LHCN-M2 (cell line): ENCODE results near the gene SCRN1. TPM values are rescaled to one million over a fixed set of nuclear protein-coding genes. Genes with fewer than 3 reads are reported as not detected.

Experiments
- DNase-seq: peaks from one replicate; pipeline ENCODE4 v3.0.0-alpha.2; 2012; ENCODE audit warnings: low read depth
- polyA plus RNA-seq: library from polyadenylated mRNA; unstranded; fragments of >200 nt; gene quantifications from one replicate; pipeline ENCODE4 v1.2.1, GENCODE V29; 2012; ENCODE audit warnings: missing spikeins
- total RNA-seq: library from RNA; depleted of rRNA; stranded (reverse); fragments of >200 nt; gene quantifications from 2 replicates; pipeline ENCODE4 v1.2.3, GENCODE V29; 2014; rRNA removed

SCRN1 gene, protein sequence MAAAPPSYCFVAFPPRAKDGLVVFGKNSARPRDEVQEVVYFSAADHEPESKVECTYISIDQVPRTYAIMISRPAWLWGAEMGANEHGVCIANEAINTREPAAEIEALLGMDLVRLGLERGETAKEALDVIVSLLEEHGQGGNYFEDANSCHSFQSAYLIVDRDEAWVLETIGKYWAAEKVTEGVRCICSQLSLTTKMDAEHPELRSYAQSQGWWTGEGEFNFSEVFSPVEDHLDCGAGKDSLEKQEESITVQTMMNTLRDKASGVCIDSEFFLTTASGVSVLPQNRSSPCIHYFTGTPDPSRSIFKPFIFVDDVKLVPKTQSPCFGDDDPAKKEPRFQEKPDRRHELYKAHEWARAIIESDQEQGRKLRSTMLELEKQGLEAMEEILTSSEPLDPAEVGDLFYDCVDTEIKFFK
- 149 and 157 TPM in 2 replicates for total RNA-seq
- polyA plus RNA-seq: 106 TPM

DNA sequence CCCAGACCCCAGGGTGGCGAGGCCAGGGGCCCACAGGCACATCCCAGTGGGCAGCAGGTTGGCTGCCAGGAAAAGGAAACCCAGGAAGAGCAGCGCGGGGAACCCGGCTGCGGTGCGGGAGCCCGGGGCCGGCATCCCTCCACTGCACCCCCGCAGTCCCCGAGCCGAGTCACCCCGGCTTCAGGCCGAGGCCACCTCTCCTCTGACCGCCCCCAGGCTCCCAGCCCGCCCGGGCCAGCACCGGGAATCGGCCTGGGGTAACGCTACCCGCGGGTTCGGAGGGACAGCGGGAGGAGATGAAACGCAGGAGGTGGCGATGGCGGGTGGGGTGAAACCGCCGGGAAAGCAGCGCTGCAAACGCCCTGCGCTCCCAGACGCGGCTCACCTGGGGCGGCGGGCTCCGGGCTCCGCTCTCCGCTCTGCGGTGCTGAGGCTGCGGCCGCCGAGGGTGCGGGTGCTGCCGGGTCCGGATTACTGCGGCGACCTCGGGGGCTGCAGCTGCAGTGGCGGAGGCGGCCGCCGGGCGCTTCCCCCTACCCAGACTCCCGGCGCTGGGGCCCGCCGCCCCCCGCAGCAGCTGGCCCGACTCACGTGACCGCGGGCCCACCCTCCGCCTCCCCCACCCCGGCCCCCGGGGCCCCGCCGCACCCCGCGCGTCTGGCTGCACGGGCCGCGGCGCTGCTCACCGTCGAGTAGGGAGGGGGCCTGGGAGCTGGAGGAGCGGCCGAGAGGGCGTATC, at the start of gene SCRN1:
SCRN1 (minus strand) TSS at position 545 of the 739 bp plus-strand sequence. CDS start 20,734 bp downstream, outside the sequence.
- DNase-seq: peak; percentile 59

DNA sequence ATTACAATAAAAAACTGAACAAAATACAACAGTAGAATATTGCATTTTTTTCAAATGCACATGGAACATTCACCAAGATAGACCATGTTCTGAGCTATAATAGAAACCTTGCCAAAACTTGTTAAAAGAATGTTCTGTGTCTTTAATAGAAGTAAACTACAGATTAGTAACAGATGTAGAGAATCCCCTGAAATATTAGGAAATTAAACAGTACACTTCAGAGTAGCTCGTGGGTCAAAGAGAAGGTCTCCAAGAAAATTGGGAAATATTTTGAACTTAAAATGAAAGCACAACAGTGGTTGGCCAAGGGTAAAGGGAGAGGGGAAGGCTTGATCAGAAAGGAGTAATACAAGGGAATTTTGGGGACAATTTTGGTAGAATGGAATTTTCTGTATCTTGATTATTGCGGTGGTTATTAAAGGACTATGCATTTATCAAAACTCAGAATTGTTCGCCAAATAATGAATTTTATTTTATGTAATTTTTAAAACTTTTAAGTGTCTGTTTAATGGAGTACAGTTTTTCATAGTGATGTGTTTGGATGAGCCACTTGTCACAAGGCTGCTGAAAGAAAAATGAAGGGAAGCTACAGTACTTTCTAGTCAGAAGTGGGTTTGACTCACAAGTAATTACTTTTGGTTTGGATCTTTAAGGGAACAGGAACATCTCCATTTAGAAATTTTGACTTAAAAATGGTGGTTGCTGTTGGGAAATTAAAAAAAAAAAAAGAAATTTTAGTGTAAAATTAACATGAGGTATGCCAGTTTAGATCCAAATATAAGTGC, 48.8 kb upstream of the SCRN1 start:
- no peak for DNase-seq

DNA sequence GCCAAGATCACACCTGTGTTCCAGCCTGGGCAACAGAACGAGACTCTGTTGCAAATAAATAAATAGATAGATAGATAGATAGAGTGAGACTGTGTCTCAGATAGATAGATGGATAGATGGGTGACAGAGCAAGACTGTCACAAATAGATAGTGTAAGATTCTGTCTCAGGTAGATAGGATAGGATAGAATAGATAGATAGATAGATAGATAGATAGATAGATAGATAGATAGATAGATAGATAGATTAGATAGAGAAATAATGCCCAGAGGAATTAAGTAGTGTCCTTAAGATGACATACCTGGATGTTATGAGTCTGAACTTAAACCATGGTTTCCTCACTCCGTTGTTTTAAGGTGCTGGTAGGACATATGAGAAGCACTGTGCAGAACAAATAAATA, 46.6 kb upstream of the SCRN1 start:
- no peak for DNase-seq

DNA sequence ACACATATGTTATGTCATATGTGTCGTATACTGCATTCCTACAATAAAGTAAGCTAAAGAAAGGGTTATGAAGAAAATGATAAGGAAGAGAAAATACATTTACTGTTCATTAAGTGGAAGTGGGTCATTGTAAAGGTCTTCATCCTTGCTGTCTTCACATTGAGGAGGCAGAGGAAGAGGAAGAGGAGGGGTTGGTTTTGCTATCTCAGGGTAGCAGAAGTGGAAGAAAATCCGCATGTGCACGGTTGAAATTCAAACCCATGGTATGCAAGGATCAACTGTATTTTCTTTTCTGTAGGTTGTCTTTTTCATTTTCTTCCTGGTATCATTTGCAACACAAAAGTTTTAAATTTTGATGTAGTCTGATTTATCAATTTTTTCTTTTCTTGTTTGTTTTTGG, 44.9 kb upstream of the SCRN1 start:
- no peak for DNase-seq

DNA sequence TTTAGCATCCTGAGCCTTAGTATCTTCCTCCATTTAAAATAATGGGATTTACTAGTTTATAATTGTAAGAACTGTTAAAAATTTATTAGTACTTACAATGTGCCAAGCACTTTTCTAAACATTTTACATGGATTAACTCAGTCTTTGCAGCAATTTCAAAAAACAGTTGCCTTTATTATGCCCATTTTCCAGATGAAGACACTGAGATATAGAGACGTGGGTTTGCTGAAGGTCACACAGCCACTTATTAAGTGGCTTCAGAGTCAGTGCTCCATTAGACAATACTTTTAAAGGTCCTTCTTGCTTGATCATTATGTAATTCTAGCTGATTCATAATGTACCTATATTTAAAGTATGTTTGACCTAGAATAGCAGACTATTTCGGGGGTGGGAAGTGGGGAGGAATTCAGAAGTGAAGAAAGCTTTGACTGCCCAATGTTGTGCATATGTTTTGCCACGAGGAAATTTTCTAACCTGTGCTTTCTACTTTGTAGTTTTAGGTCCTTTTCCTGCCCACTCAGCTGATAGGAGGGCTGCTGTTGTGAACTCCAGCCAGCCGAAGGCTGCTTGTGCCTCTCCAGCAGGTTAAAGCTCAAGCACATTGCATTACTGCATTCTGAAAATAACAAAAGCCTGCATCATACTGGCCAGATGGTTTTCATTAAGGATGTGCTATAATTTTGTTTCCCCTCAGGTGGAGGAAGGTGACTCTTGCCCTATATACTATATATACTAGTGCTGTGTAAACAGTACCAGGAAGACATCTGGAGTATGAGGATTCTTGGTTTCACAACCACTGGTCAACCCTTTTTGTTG, 42.9 kb upstream of the SCRN1 start:
- no peak for DNase-seq

DNA sequence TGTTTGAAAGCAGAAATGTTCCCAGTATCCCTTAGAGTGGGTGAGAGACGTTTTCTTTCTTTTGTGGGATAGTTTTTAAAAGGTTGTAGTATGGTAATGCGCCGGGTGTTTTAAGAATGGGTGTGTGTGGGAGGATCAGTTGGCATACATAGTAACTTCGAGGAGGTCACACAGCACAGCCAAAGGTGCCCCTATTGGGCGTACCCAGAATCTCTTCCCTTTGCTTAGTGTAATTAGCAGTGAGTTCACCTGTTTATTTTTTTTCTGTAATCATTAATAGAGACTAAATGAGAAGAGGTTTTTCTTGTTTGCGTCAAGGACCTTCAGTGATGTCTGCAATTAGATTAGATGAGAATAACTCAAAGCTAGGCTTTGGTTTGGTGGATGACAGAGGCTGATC, 40.1 kb upstream of the SCRN1 start:
- DNase-seq: no peak

DNA sequence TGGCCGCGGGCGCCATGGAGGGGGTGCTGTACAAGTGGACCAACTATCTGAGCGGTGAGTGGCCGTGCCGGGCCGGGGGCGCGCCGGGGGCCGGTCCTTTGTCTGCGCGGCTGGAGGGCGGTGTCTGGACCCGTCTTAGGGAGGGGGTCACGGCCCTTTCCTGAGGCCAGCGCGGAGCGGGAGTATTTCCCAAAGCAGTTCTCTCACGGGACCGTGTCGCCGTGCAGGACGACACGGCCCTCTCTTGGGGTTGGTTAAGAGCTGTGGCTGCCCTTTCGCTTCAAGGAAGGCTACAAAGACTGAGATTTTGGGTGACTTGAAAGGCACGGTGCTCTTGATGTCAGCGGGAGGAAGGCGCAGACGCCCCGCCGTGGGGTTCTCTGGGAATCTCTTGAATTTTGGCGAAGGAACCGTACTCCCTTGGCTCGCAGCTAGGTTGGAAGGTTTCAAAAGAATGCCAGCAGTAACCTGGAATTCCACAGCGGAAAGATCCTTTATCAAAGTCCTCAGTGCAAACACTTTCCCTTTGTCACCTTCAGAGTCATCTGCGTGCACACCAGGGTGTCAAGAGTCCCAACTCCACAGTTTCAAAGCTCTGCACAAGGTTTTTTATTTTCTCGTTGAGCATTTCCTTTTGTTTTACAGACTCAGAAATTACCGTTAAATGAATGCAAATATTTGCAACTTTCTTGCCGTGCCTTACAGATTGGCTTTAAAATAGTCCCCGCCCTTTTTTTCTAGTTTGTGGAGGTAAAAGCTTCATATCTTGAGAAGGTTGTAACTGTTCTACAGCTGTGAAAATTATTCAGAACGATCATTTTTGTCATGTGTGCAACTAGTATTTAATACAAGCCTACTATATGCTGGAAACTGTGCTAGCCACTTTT, 39.4 kb upstream of the SCRN1 start:
- peak; percentile 48 for DNase-seq

DNA sequence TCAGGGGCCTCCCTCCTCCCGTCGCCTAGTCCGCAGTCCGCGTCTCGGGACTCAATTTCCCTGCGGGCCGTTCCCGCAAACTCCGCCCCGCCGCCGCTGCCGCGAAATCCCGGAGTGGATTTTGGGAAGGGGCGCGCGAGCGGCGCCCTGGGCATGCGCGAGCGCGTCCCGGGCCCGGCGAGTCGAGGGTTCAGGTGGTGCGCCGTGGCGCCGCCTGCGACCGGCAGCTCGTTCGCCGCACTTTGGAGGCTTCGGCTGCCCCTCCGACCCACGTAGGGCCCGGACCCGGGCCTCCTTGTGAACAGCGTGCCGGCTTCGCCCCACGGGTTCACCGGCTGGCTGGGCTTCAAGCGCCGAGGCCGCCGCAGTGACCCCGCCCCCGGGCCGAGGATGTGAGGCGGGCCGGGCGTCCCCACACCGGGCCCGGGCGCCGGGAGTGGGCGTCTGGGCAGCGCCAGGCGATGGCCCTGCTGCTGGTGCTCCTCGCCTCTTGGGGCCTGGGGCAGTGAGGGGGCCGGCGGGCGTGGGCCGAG, 38.7 kb upstream of the SCRN1 start, which contains the start of gene PLEKHA8:
PLEKHA8 (plus strand) TSS at position 197 of the 533 bp plus-strand sequence. CDS start 351 bp downstream, outside the sequence.
- DNase-seq: peak; percentile 86

DNA sequence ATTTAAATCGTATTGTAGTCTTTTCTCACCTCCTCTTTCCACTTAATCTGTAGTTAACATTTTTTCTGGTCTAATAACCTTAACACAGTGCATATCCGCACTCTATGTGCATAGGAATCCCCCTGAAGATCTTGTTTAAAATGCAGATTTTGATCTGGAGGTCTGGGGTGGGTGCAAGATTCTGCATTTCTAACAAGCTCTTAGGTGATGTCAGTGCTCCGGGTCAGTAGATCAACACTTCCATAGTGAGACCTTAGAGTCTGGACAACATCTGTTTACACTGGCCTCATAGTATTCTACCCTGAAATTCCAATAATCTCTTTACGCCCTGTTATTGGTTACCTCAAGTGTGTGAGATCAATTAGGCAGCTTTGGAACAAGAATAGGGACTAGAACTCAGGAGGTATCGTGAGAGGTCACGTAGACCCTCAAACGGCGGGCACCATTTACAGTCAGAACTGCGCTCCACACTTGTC, 38.2 kb upstream of the SCRN1 start:
- no peak for DNase-seq

DNA sequence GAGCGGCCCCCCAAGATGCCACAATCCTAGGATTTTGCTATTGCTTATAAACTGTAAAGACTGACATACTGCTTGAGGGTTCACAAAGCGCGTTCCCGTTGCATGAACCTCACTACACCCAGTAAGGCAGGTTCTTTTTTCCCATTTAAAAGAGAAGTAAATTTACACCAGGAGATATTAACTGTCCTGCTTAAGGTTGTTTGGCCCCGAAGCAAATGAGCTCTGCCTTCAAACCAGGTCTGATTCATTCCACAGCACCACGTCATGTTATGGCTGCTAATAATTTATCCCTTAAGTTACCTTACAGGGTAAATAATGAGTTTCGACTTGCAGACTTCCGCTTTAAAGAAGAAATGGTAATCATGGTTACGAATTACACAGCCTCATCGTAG, 37.5 kb upstream of the SCRN1 start:
- no peak for DNase-seq

DNA sequence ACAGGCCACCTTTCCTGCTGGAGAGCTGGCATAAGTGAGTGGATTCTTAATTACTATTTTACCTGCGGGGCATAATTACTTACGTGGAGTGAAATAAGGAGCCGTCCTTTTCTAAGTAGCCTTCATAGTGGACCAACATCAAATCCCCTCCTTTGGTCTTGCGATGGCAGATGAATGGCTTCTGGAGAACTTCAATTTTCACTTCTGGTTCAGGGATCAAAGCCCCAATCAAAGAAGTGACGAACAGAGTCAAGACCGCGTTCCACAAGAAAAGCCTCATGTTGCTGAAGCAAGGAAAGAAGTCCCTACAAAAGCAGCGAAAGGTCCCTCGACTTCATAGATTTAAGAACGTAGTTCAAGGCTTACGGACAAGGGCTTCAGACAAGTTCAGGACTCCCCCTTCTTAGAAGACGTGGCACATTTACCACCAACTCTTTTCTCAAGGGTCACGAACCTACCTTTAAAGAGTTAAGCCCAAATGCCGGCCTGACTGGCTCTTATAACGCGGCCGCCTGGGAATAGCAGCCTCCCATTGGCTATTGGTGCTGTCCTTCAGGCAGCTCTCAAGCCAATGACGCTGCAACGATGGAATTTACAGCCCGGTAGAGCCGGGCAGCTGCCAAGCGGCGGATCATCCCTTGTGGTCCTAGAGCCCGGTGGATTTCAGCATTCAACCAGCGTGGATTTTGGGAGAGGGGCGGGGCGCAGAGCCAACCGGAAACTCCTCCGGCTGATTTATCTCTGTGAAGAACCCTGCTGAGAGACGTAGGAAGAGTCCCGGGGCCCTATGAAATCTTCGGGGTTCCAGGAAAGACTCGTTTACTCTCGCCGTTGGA, 36.8 kb upstream of the SCRN1 start, which contains the start of gene FKBP14:
FKBP14 (minus strand) TSS at position 474 of the 836 bp plus-strand sequence; CDS start at position 280, 194 bp downstream.
- DNase-seq: peak; percentile 100

DNA sequence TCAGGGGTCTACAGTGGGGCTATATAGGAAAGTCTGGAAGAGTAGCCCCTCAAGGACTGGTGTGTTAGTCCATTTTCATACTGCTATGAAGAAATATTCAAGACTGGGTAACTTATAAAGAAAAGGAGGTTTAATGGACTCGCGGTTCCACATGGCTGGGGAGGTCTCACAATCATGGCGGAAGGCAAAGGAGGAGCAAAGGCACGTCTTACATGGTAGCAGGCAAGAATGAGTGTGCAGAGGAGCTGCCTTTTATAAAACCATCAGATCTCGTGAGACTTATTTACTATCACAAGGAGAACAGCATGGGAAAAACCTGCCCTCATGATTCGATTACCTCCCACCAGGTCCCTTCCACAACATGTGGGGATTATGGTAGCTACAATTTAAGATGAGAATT, 33.9 kb upstream of the SCRN1 start:
- no peak for DNase-seq

DNA sequence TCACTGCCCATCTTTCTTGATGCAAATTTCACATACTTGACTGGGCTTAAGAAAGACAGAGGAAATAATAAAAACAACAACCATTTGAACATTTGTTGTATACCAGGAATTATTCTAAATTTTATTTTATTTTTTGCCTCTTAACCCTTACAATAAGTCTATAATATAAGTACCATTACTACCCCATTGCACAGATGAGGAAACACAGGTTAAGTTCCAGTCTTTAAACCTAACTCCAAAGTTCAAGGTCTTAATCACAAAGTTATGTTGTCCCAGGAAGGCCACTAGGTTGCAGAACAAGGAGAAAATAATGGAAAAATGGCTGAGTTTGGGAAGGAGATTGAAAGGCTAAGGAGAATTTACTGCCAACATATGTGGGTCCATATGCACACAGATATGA, 33.4 kb upstream of the SCRN1 start:
- DNase-seq: no peak

DNA sequence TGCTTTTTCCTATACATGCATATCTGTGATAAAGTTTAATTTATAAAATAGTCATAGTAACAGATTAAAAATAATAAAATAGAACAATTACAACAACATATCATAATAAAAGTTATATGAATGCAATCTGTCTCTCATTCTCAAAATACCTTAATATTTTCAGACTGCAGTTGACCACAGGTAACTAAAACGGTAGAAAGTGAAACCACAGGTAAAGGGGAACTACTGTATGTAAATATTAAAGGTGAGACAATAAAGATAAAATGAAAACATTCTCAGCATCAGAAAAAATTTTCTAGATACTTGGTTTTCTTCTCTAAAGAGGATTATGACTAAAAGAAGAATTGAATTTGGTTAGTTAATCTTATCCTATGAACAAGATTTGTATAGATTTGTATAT, 30.9 kb upstream of the SCRN1 start:
- no peak for DNase-seq

DNA sequence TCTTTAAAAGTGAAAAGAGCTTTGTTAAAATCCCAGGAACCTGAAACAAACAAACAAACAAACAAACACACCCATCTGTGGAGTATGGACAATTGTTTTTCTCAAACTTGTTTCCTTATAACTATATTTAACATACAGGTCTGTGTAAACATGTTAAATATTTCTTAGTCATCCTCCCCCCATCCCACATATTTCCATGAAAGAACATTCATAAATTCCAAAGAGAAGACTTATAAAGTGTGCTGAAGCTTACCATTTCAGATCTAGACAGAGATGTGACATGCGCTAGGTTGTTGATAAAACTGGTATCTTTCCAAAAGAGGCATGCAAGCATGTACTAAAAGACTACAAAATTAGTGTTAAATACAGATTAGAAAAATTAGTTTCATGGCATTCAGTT, 30.4 kb upstream of the SCRN1 start:
- DNase-seq: no peak

DNA sequence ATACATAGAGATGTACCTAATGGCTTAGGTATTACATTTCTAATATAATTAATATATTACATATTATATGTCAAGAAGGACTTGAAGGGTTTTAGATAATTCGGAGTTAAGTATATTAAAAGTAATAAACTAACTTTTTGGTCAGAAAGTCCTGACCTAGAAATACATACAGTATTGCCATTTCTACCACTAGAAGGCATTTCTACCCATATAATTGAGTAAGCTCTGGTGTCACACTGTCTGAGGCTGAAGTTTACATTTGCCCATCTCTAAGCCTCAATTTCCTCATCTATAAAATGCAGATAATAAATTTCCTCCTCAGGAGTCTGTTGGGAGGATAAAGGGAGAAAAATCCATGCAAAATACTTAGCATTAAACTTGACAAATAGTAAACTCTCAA, 29.8 kb upstream of the SCRN1 start:
- DNase-seq: no peak

DNA sequence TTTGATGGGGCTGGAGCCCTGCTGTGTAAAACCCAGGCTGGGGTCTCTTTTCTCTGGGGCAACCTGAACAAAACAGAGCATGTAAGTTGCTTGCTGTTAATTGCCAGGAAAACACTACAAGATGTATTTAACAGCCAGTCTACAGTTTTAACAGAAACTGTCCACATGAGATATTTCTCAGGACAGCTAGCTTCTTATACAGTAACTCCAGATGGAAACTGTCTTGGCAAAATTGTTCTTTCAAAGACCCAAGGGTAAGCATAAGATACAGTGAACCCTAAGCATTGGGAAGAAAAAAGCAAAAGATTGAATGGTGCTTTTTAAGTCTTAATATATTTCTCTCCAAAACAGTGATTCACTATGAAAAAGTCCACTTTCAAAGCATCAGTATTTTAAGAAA, 28.9 kb upstream of the SCRN1 start:
- DNase-seq: no peak

DNA sequence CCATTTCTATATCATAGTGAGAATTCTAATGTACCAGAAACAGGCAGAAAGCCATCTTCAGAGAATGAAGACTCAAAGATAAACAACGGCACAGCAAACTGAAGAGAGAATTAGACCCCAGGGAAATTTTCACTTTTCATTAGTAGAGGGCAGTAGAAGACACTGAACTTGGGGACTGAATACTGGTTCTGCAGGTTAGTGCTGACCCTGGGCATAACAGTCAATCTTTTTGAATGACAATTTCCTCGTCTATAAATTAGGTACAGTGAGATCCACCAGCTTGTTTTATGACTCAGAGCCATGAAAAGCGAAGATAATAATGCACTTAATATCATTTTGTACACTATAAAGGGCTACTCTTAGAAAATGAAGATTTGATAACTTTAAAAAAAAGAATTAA, 23.2 kb upstream of the SCRN1 start:
- no peak for DNase-seq

DNA sequence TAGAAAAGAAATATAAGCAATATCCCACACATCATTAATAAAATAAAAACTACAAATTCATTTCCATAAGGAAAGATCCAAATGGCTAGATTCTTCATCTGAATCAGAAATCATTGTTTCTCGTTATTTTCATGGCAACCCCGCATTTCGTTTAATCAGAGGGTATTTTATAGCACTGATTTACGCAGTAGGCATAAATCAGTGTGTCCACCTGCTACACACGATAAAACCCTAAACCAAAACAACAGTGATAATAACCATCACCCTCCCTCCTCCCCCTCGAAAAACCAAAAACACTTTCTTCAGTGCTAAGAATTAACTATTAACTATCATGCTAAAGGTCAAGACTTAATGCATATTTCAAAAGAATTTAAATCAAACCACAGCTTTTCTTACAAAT, 20.4 kb upstream of the SCRN1 start:
- no peak for DNase-seq
